ENCODE data around the gene XIRP2. TPM values are rescaled to one million over a fixed set of nuclear protein-coding genes. Genes with fewer than 3 reads are reported as not detected.

The XIRP2 gene
- total RNA-seq, 1 donor from 2014 or later: not detected

DNA sequence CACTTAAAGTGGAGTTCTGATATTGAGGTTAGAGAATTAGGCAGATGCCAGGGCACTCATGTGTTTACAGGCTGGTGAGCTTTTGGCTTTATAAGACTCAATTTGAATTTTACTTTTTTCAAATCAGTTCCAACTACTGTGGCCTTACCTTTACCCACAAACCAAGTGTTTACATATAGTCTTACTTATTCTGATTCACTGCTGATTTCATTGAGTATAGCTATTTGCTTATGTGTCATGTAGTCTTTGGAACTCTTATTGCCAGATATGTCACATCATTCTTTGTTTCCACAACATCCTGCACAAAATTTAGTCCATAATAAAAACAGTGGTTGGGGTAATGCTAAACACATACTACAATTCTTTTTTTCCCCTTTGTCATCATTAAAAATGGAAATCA, 96.5 kb downstream of the XIRP2 start:
- Mint-ChIP-seq H3K27me3 (ENCODE audit: unreplicated experiment) (no peaks in the 10 kb centered on the region), H3K9me3 (ENCODE audit: unreplicated experiment) (peaks cover 1% of the 10 kb centered on the region), H3K4me1 (ENCODE audit: low read depth, unreplicated experiment) (no peaks in the 10 kb centered on the region), H3K4me3 (ENCODE audit: unreplicated experiment) (no peak overlapping the region), H3K27ac (ENCODE audit: unreplicated experiment) (no peak overlapping the region), H3K36me3 (ENCODE audit: unreplicated experiment) (no peaks in the 10 kb centered on the region)
- TF ChIP-seq, protein P1, sequence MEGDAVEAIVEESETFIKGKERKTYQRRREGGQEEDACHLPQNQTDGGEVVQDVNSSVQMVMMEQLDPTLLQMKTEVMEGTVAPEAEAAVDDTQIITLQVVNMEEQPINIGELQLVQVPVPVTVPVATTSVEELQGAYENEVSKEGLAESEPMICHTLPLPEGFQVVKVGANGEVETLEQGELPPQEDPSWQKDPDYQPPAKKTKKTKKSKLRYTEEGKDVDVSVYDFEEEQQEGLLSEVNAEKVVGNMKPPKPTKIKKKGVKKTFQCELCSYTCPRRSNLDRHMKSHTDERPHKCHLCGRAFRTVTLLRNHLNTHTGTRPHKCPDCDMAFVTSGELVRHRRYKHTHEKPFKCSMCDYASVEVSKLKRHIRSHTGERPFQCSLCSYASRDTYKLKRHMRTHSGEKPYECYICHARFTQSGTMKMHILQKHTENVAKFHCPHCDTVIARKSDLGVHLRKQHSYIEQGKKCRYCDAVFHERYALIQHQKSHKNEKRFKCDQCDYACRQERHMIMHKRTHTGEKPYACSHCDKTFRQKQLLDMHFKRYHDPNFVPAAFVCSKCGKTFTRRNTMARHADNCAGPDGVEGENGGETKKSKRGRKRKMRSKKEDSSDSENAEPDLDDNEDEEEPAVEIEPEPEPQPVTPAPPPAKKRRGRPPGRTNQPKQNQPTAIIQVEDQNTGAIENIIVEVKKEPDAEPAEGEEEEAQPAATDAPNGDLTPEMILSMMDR (IDR thresholded peaks at IDR 0.05; ENCODE audit: partially characterized antibody, unreplicated experiment): no peak
- DNase-seq: no peak

DNA sequence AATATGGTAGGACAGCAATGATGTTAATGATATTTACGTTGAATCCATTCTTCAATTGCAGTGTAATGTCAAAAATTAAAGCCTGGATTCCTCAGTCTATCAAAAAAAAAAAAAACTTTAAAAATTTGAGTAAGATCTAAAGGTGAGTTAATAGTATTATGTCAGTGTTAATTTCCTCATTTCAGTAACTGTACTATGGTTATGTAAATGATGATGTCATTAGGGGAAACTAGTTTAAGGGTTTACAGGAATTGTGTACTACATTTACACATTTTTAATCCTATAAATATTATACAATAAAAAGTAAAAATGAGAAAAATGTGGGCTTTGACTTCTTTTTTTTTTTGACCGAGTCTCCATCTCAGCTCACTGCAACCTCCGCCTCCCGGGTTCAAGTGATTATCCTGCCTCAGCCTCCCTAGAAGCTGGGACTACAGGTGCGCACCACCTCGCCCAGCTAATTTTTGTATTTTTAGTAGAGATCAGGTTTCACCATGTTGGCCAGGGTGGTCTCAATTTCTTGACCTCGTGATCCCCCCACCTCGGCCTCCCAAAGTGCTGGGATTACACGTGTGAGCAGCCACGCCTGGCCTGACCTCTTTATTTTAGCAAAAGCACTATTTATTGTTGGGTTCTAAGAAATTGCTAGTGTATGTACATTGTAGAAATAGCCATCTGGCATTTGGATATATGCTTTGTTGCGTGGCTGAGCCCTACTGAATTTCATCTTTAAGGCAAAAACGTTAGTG, 106.5 kb downstream of the XIRP2 start:
- no peak for DNase-seq
- TF ChIP-seq, protein P1 (IDR thresholded peaks at IDR 0.05; ENCODE audit: partially characterized antibody, unreplicated experiment): no peak

DNA sequence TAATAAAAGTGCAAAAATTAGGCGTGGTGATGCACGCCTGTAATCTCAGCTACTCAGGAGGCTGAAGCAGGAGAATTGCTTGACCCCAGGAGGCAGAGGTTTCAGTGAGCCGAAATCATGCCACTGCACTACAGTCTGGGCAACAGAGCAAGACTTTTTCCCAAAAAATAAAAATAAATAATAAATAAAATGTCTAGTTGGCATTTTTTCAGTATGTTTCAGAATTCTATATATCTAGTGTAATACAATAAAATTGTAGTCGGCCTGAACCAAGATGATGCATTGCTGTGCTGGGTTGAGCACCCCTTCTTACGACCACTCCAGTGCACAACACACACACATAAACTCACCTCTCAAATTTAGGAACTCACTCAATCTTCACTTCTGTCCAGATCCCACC, 108.2 kb downstream of the XIRP2 start:
- no peaks in the 10 kb centered on the region for H3K9me3 Mint-ChIP-seq (ENCODE audit: unreplicated experiment)
- no peak overlapping the region for H3K27ac Mint-ChIP-seq (ENCODE audit: unreplicated experiment)
- TF ChIP-seq, protein P1 (IDR thresholded peaks at IDR 0.05; ENCODE audit: partially characterized antibody, unreplicated experiment): no peak
- no peaks in the 10 kb centered on the region for H3K36me3 Mint-ChIP-seq (ENCODE audit: unreplicated experiment)
- no peaks in the 10 kb centered on the region for H3K27me3 Mint-ChIP-seq (ENCODE audit: unreplicated experiment)
- H3K4me3 Mint-ChIP-seq (ENCODE audit: unreplicated experiment): no peak overlapping the region
- H3K4me1 Mint-ChIP-seq (ENCODE audit: low read depth, unreplicated experiment): no peaks in the 10 kb centered on the region
- no peak for DNase-seq

More for the DNA sequence above, 106.5 kb downstream of the XIRP2 start:
- no peak overlapping the region for H3K27ac Mint-ChIP-seq (ENCODE audit: unreplicated experiment)
- H3K4me1 Mint-ChIP-seq (ENCODE audit: low read depth, unreplicated experiment): no peaks in the 10 kb centered on the region
- H3K4me3 Mint-ChIP-seq (ENCODE audit: unreplicated experiment): no peak overlapping the region
- no peaks in the 10 kb centered on the region for H3K36me3 Mint-ChIP-seq (ENCODE audit: unreplicated experiment)
- H3K9me3 Mint-ChIP-seq (ENCODE audit: unreplicated experiment): no peaks in the 10 kb centered on the region
- no peaks in the 10 kb centered on the region for H3K27me3 Mint-ChIP-seq (ENCODE audit: unreplicated experiment)

DNA sequence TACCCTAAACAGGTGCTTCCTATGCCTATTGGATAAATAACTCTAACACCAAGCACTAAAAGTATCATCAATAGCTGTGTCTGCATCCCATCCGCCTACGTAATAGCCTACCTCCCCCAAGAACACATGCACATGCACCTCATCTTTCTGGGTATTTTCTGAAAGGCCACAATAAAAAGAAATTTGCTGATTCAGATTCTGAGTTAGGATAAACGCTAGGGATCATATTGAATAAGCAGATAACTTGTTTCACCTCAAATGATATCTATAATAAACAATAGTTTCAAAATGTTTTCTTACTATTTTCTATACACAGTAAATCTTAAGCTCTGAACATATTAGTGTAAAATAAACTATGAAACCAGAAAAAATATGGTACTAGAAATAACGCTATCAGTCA, 112.9 kb downstream of the XIRP2 start:
- H3K4me1 Mint-ChIP-seq (ENCODE audit: low read depth, unreplicated experiment): no peaks in the 10 kb centered on the region
- no peak overlapping the region for H3K27ac Mint-ChIP-seq (ENCODE audit: unreplicated experiment)
- H3K9me3 Mint-ChIP-seq (ENCODE audit: unreplicated experiment): no peaks in the 10 kb centered on the region
- no peaks in the 10 kb centered on the region for H3K27me3 Mint-ChIP-seq (ENCODE audit: unreplicated experiment)
- TF ChIP-seq, protein P1 (IDR thresholded peaks at IDR 0.05; ENCODE audit: partially characterized antibody, unreplicated experiment): no peak
- no peaks in the 10 kb centered on the region for H3K36me3 Mint-ChIP-seq (ENCODE audit: unreplicated experiment)
- DNase-seq: no peak
- no peak overlapping the region for H3K4me3 Mint-ChIP-seq (ENCODE audit: unreplicated experiment)

DNA sequence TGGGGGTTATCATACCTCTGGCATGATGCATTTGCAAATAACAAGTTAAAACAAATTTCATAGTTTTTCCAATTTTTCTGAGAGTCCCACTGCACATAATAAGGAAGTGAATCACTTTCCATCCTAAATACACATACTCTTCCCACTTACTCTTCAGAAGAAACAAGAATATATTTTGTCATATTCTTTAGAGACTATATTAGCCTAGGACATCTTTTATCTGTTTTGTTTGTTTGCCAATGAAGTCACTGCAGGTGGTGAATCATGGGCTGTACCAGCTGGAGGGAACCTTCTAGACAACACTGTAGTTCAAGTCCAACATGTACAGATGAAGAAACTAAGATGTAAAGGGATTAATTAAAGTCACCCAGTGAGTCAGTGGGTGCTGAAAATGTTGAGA, 116.8 kb downstream of the XIRP2 start:
- H3K27ac Mint-ChIP-seq (ENCODE audit: unreplicated experiment): no peak overlapping the region
- no peaks in the 10 kb centered on the region for H3K27me3 Mint-ChIP-seq (ENCODE audit: unreplicated experiment)
- TF ChIP-seq, protein P1 (IDR thresholded peaks at IDR 0.05; ENCODE audit: partially characterized antibody, unreplicated experiment): no peak
- no peaks in the 10 kb centered on the region for H3K9me3 Mint-ChIP-seq (ENCODE audit: unreplicated experiment)
- no peaks in the 10 kb centered on the region for H3K4me1 Mint-ChIP-seq (ENCODE audit: low read depth, unreplicated experiment)
- H3K36me3 Mint-ChIP-seq (ENCODE audit: unreplicated experiment): no peaks in the 10 kb centered on the region
- DNase-seq: no peak
- H3K4me3 Mint-ChIP-seq (ENCODE audit: unreplicated experiment): no peak overlapping the region
